Testis (tissue), 5 donors: ENCODE data around the gene HOMER2. TPM values are rescaled to one million over a fixed set of nuclear protein-coding genes. Genes with fewer than 3 reads are reported as not detected.
"Not testable (repeated sequence)": the region's sequence is repeated elsewhere in the genome, so short reads cannot be mapped to it uniquely, and the experiment has no call there.

Experiments
- DNase-seq: peaks from one replicate; pipeline ENCODE4 v3.0.0-alpha.2; 2019
- H3K27ac ChIP-seq, 2 donors: fragments of 200-600 bp; sonication (generic); one replicate each; pipeline ENCODE4 v1.5.1; 2019
- H3K27me3 ChIP-seq: fragments of 200-600 bp; sonication (generic); one replicate; pipeline ENCODE4 v1.5.1; 2019
- H3K36me3 ChIP-seq: fragments of 200-600 bp; sonication (generic); one replicate; pipeline ENCODE4 v1.5.1; 2017; ENCODE audit warnings: low read depth; ENCODE audit errors: missing control alignments
- H3K4me1 ChIP-seq: fragments of 200-600 bp; sonication (generic); one replicate; pipeline ENCODE4 v1.5.1; 2019
- H3K4me3 ChIP-seq, 2 donors: fragments of 200-600 bp; sonication (generic); one replicate each; pipeline ENCODE4 v1.5.1; 2017 to 2019
- H3K9me3 ChIP-seq: fragments of 200-600 bp; sonication (generic); one replicate; pipeline ENCODE4 v1.5.1; 2017
- POLR2A ChIP-seq: fragments of 450-650 bp; IDR thresholded peaks from one replicate; pipeline ENCODE4 v1.6.1; 2017; ENCODE audit warnings: antibody characterized with exemption, mild to moderate bottlenecking, moderate library complexity
- WGBS, 2 donors: methylation state at CpG; one replicate each; pipeline ENCODE4 v1.1.5; 2018; 5-methylcytosine and 5-hydroxymethylcytosine counted together
- intact Hi-C: fragments of 100-400 bp; cut with DNase I; formaldehyde crosslinking; loops from one replicate; pipeline ENCODE4 v1.15.1; 2023; ENCODE audit warnings: low total_unique reads
- long read RNA-seq, 2 donors: transcript quantifications; one replicate each; lab custom pipeline, GENCODE V29; 2026
- polyA plus RNA-seq: library from polyadenylated mRNA; stranded (reverse); fragments of 350-450 nt; fragmentation: Illumina TruSeq; extraction: RNeasy Lipid Tissue Mini Kit (QIAGEN cat#74804); gene quantifications from one replicate; pipeline ENCODE4 v1.2.3, GENCODE V29; 2014; ENCODE audit warnings: low read depth, low replicate concordance; ENCODE audit not compliant: insufficient read depth
- total RNA-seq, 2 donors: library from RNA; depleted of rRNA; stranded (reverse); fragments of >200 nt; gene quantifications; one replicate each; pipeline ENCODE4 v1.2.3, GENCODE V29; 2016
- TF ChIP-seq, protein P1 (sequence below), 3 experiments: fragments of 450-650 bp in 2 of 3; fragments of 200-600 bp in 1 of 3; sonication (generic) in 1 of 3; IDR thresholded peaks; one replicate each; pipeline ENCODE4 v1.5.1; 2016 to 2019; ENCODE audit warnings: antibody characterized with exemption in 3 of 3, mild to moderate bottlenecking in 2 of 3, moderate library complexity in 1 of 3

Gene HOMER2
- total RNA-seq (10 to 100 TPM; 38.5 to 40.5 TPM), polyA plus RNA-seq (18.7 TPM)
- long read RNA-seq, donor 1, partial matches to known transcripts, result 0 of 1 reads
- long read RNA-seq, donor 1, other reads (novel, unspliced or antisense), result 0 of 1 reads
- long read RNA-seq, donor 2, partial matches to known transcripts, result 0 of 3 reads
- long read RNA-seq, donor 2, other reads (novel, unspliced or antisense), result 0 of 3 reads

DNA sequence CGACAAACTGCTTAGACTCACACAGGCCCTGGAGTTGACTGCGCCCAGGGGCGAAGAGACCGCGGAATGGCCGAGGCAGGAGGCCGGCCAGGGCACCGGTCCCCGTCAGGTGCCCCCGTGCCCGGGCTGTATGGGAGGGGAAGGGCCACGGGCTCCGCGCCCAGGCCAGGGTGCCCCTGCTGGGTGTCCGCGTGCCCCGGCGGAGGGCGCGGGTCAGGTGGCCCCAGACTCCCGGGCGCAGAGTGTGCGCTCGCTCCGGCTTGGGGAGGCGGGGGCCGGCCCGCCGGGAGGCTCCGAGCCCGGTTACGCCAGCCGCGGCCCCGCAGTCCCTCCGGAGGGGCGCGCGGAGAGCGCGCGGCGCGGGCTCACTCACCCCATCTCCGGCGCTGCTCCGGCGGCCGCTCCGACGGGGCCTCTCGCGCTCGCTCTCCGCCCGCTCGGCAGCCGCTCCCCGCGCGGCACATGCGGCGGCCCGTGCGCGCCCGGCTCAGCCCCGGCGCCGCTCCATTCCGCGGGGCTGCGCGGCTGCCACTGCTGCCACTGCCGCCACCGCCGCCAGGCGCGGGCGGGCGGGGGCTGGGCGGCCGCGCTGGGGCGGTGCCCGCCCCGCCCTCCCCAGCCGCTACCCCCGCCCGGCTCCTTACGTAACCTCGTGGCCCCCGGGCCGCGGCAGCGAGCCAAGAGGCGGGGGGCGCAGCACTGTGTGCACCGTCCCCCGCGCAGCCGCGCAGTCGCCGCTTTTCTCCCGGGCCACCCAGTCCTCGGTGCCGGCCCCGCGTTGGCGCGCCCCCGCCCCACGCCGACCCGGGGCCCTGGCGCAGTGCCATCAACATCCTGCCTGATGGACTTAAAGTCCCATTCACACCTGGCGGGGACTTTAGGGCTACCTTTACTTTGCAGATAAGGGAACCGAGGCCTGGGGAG is at the start of gene HOMER2:
Gene HOMER2 (minus strand): TSS at position 563 of the 924 bp plus-strand sequence. CDS start 185 bp downstream, at position 378.
- H3K4me1 ChIP-seq, result peaks cover 6% of the 10 kb centered on the region
- no peaks in the 10 kb centered on the region for H3K27me3 ChIP-seq
- peak within 1 kb of the TSS in 1 of 2 donors; percentile 56 for H3K27ac ChIP-seq
- intact Hi-C loops, result no loop called here
- peak; percentile 17 for DNase-seq
- no peak for TF ChIP-seq POLR2A
- TF ChIP-seq, protein P1, sequence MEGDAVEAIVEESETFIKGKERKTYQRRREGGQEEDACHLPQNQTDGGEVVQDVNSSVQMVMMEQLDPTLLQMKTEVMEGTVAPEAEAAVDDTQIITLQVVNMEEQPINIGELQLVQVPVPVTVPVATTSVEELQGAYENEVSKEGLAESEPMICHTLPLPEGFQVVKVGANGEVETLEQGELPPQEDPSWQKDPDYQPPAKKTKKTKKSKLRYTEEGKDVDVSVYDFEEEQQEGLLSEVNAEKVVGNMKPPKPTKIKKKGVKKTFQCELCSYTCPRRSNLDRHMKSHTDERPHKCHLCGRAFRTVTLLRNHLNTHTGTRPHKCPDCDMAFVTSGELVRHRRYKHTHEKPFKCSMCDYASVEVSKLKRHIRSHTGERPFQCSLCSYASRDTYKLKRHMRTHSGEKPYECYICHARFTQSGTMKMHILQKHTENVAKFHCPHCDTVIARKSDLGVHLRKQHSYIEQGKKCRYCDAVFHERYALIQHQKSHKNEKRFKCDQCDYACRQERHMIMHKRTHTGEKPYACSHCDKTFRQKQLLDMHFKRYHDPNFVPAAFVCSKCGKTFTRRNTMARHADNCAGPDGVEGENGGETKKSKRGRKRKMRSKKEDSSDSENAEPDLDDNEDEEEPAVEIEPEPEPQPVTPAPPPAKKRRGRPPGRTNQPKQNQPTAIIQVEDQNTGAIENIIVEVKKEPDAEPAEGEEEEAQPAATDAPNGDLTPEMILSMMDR (IDR thresholded peaks at IDR 0.05), result no peak
- WGBS, 2 donors, result 0 to 1% methylated on average over 1 to 22 of the region's 119 CpGs
- H3K36me3 ChIP-seq, result no peaks in the 10 kb centered on the region
- H3K9me3 ChIP-seq, result no peaks in the 10 kb centered on the region
- peak within 1 kb of the TSS; percentile 52 to 60 for H3K4me3 ChIP-seq

- not testable (repeated sequence) for H3K4me3 ChIP-seq, H3K27ac ChIP-seq
- 92 to 97% methylated on average over 3 of the region's 3 CpGs for WGBS, 2 donors
These were observed 48.1 kb upstream of the HOMER2 start for GRCh38 chr15:83000672-83001031.

DNA sequence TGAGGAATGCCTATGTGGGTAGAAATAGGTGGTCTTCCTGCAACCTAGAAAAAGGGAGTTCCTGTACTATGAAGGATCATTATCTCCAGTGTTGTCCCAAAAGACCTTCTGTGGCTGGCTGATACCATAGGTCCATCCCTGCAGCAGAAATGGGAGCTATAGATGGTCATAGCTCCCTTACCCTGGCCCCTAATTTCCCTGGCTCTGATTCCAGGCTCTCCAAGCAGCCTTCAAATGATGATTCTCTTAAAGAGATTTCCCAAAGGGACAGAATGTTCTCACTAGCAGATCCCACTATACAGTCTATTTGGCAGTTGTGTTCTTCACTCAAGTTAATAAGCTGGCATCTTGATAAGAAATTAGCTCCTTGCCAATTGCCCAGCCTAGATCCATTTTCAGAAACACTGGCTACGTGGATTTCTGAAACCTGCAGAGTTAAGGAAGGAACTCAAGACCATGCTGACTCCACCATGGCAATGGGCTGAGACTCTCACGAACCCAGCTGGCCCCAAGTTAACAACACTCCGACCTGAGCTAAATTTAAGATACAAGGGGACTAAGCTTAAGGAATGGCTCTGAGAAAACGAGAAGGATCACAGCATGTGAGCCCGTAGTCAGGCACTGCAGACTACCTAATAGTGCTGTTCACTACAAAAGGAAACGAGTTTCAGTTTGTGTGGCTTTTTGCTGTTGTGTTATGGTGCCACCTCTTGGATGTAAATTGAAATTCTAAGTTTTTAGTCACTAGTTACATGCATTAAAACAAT is 47.6 kb upstream of the HOMER2 start:
- peak overlapping the region in 1 of 2 donors; percentile 53 for H3K27ac ChIP-seq
- H3K27me3 ChIP-seq, result no peaks in the 10 kb centered on the region
- H3K4me3 ChIP-seq, result no peak overlapping the region
- H3K9me3 ChIP-seq, result no peaks in the 10 kb centered on the region
- no peak for DNase-seq
- intact Hi-C loops, result no loop called here
- H3K4me1 ChIP-seq, result peaks cover 9% of the 10 kb centered on the region
- TF ChIP-seq, protein P1 (IDR thresholded peaks at IDR 0.05), result peak in 2 of 3 experiments; percentile 35 to 44
- TF ChIP-seq POLR2A, result no peak
- H3K36me3 ChIP-seq, result no peaks in the 10 kb centered on the region
- 19 to 30% methylated on average over 6 of the region's 6 CpGs for WGBS, 2 donors

More at GRCh38 chr15:83000672-83001031, 48.1 kb upstream of the HOMER2 start:
- H3K36me3 ChIP-seq, H3K4me1 ChIP-seq, H3K9me3 ChIP-seq, intact Hi-C loops, DNase-seq, H3K27me3 ChIP-seq: not testable (repeated sequence)
- TF ChIP-seq, protein P1 (IDR thresholded peaks at IDR 0.05), result peak in 1 of 3 experiments; percentile 5

DNA sequence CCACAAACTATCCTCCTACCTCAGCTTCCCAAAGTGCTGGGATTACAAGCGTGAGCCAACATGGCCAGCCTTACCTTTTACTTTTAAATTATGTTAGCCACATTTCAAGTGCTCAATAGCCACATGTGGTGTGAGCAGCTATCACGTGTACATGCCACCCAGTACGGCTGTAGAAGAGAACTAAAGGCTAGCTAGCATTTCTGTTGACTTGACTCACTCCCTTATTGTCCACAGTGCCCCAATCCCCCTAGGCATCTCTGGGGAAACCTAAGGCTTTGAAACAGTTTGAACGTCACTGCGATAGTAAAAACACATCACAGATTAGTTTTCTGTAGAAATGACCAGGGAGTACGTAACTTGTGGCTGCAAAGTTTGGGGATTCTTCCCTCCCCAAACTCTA is 46.9 kb upstream of the HOMER2 start:
- Histone ChIP-seq H3K27me3 (no peaks in the 10 kb centered on the region), H3K9me3 (no peaks in the 10 kb centered on the region), H3K27ac (no peak overlapping the region), H3K4me3 (no peak overlapping the region), H3K36me3 (no peaks in the 10 kb centered on the region), H3K4me1 (peaks cover 9% of the 10 kb centered on the region)
- TF ChIP-seq, protein P1 (IDR thresholded peaks at IDR 0.05), result no peak
- TF ChIP-seq POLR2A, result no peak
- DNase-seq, result no peak
- intact Hi-C loops, result no loop called here
- 64 to 73% methylated on average over 6 of the region's 6 CpGs for whole genome bisulfite sequencing, 2 donors
